Keratinocyte (primary cell): ENCODE measurements around the gene VAMP2. TPM values are rescaled to one million over a fixed set of nuclear protein-coding genes. Genes with fewer than 3 reads are reported as not detected.
A peak's percentile ranks its signal among the peaks of the same experiment; 100 is the strongest.

Source experiments
- DNase-seq: peaks from one replicate; pipeline ENCODE4 v3.0.0-alpha.2; 2011; ENCODE audit warnings: low read depth, missing footprints, low spot score
- FAIRE-seq: peaks from 2 replicates; lab custom pipeline; 2011; peaks lifted over from hg19 to GRCh38; lab: Jason Lieb, UNC
- H2AFZ ChIP-seq: 2 replicates; pipeline ENCODE4 v1.6.0; 2012; ENCODE audit warnings: low read length, control low read depth, inconsistent platforms; ENCODE audit not compliant: control insufficient read depth
- H3K27ac ChIP-seq: 2 replicates; pipeline ENCODE4 v1.5.1; 2011; ENCODE audit warnings: low read length; ENCODE audit not compliant: control insufficient read depth, insufficient read depth
- H3K27me3 ChIP-seq: 3 replicates; pipeline ENCODE4 v1.6.0; 2011; ENCODE audit warnings: low read length; ENCODE audit not compliant: control insufficient read depth, insufficient read depth; ENCODE audit errors: extremely low read depth
- H3K36me3 ChIP-seq, 2 experiments: 2 replicates in 1 of 2; 3 replicates in 1 of 2; pipeline ENCODE4 v1.5.1; 2011; ENCODE audit warnings: low read length in 2 of 2, mild to moderate bottlenecking in 1 of 2; ENCODE audit not compliant: control insufficient read depth in 2 of 2, insufficient read depth in 2 of 2; ENCODE audit errors: extremely low read depth in 1 of 2
- H3K4me1 ChIP-seq: 3 replicates; pipeline ENCODE4 v1.5.1; 2011; ENCODE audit warnings: low read length; ENCODE audit not compliant: control insufficient read depth, insufficient read depth; ENCODE audit errors: extremely low read depth
- H3K4me2 ChIP-seq: 3 replicates; pipeline ENCODE4 v1.6.0; 2011; ENCODE audit warnings: low read depth, low read length; ENCODE audit not compliant: control insufficient read depth, insufficient read depth; ENCODE audit errors: extremely low read depth
- H3K4me3 ChIP-seq, 3 experiments: fragments of 200-600 bp in 1 of 3; sonication (generic) in 1 of 3; 2 replicates in 2 of 3; 3 replicates in 1 of 3; pipeline ENCODE4 v1.5.1; 2011 to 2016; ENCODE audit warnings: low read length in 3 of 3, mild to moderate bottlenecking in 3 of 3, control low read depth in 2 of 3, inconsistent platforms in 1 of 3, low read depth in 1 of 3, mixed read lengths in 1 of 3, mixed run types in 1 of 3, moderate library complexity in 1 of 3; ENCODE audit not compliant: control insufficient read depth in 2 of 3, insufficient read depth in 2 of 3; ENCODE audit errors: extremely low read depth in 1 of 3
- H3K79me2 ChIP-seq: 2 replicates; pipeline ENCODE4 v1.6.0; 2012; ENCODE audit warnings: low read length; ENCODE audit not compliant: control insufficient read depth, insufficient read depth
- H3K9ac ChIP-seq: 3 replicates; pipeline ENCODE4 v1.6.0; 2011; ENCODE audit warnings: low read length; ENCODE audit not compliant: control insufficient read depth, insufficient read depth; ENCODE audit errors: extremely low read depth
- H3K9me1 ChIP-seq: 3 replicates; pipeline ENCODE4 v1.6.0; 2011; ENCODE audit warnings: low read length; ENCODE audit not compliant: control insufficient read depth, insufficient read depth; ENCODE audit errors: extremely low read depth
- H3K9me3 ChIP-seq: 2 replicates; pipeline ENCODE4 v1.5.1; 2012; ENCODE audit warnings: low read depth, low read length; ENCODE audit not compliant: control insufficient read depth
- H4K20me1 ChIP-seq: 3 replicates; pipeline ENCODE4 v1.6.0; 2011; ENCODE audit warnings: low read length; ENCODE audit not compliant: control insufficient read depth, insufficient read depth; ENCODE audit errors: extremely low read depth
- EZH2 ChIP-seq: IDR thresholded peaks from one replicate; pipeline ENCODE4 v1.6.1; 2012; ENCODE audit warnings: inconsistent platforms, mild to moderate bottlenecking, low read length, moderate library complexity
- dilution Hi-C: fragments of 300-500 bp; cut with MboI; formaldehyde crosslinking; loops from one replicate; pipeline ENCODE4 v1.7.0; 2020; ENCODE audit warnings: low sequenced_read_pairs; ENCODE audit not compliant: extremely low pct_ligation_motif_present
- polyA plus RNA-seq, 5 experiments: library from polyadenylated mRNA; depleted of rRNA in 3 of 5; stranded (reverse) in 3 of 5; stranded (forward) in 1 of 5; unstranded in 1 of 5; fragments of >200 nt; gene quantifications; 1 replicate in 1 of 5; 2 replicates in 3 of 5; 3 replicates in 1 of 5; pipeline versions ENCODE4 v1.2.1 to v1.2.3, GENCODE V29; 2011 to 2012; ENCODE audit warnings: missing spikeins in 2 of 5, low read depth in 1 of 5, low replicate concordance in 1 of 5
- TF ChIP-seq, protein P1 (sequence below), 3 experiments: IDR thresholded peaks in 1 of 3; conservative IDR thresholded peaks in 1 of 3; optimal IDR thresholded peaks in 1 of 3; 2 replicates in 2 of 3; 3 replicates in 1 of 3; pipeline versions ENCODE3 to v1.5.1; 2011; ENCODE audit warnings: low read length in 3 of 3, mild to moderate bottlenecking in 3 of 3, moderate library complexity in 2 of 3, control low read depth in 1 of 3, inconsistent platforms in 1 of 3; ENCODE audit not compliant: insufficient read depth in 2 of 3; ENCODE audit errors: extremely low read depth in 1 of 3

Gene VAMP2
- polyA plus RNA-seq, 1 donor (not counting 4 experiments of a cell fraction or from before 2014, with no cell fraction given) = 9.8 TPM

DNA sequence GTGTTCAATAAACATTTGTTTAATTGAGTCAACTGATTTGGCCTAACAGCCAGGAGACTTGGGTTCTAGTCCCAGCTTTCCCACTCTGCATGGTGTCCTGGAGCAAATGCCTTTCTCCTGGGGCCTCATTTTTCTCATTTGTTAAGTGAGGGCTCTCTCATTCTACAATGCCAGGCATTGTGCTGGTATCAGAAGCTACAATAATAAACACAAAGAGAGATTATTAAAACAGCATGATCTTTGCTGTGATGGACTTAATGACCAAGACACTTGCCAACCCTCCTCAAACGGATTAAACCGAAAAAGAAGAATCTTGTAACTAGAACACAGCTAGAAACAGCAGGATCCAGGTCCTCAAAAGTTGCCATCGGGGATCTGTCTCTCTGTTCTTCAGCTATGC, 4.8 kb upstream of the VAMP2 start:
- Histone ChIP-seq H3K4me2 (no peak overlapping the region), H3K9ac (no peak overlapping the region), H3K79me2 (peaks cover under 1% of the 10 kb centered on the region), H3K27ac (no peak overlapping the region), H3K4me1 (peaks cover 27% of the 10 kb centered on the region), H3K27me3 (no peaks in the 10 kb centered on the region), H3K4me3 (no peak overlapping the region), H4K20me1 (no peaks in the 10 kb centered on the region), H2AFZ (no peak overlapping the region), H3K9me3 (no peaks in the 10 kb centered on the region), H3K9me1 (no peaks in the 10 kb centered on the region), H3K36me3 (no peaks in the 10 kb centered on the region)
- DNase-seq (no peak), FAIRE-seq (no peak)
- TF ChIP-seq EZH2 = no peak
- dilution Hi-C loops = no loop called here

DNA sequence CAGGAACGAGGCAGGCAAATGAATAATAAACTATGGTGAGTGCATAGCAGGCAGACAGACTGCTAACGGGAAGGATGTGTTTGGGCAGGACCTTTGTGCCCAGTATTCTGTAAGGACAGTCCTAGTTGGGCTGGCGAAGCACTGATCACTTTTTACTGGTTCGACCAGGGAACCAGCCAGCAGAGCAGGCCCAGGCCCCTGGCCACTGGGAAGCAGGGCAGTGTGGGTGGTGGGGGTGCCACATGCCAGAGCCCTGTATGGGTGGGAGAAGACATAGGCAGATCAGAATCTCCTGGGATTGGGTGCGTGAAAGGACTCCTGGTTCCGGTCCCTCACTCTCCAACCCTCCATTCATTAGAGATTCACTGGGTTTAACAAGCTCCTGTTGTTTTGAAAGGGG, 4.0 kb upstream of the VAMP2 start:
- Histone ChIP-seq H4K20me1 (no peaks in the 10 kb centered on the region), H3K9me3 (no peaks in the 10 kb centered on the region), H3K4me1 (peaks cover 30% of the 10 kb centered on the region), H3K79me2 (peaks cover 8% of the 10 kb centered on the region), H2AFZ (peak overlapping the region; percentile 33), H3K4me2 (no peak overlapping the region), H3K36me3 (peaks cover 0 to 1% of the 10 kb centered on the region in 2 experiments), H3K9me1 (no peaks in the 10 kb centered on the region), H3K27me3 (no peaks in the 10 kb centered on the region), H3K27ac (no peak overlapping the region), H3K4me3 (no peak overlapping the region), H3K9ac (no peak overlapping the region)
- dilution Hi-C loops = no loop called here
- FAIRE-seq (no peak), DNase-seq (no peak)
- TF ChIP-seq EZH2 = no peak
- TF ChIP-seq, protein P1, sequence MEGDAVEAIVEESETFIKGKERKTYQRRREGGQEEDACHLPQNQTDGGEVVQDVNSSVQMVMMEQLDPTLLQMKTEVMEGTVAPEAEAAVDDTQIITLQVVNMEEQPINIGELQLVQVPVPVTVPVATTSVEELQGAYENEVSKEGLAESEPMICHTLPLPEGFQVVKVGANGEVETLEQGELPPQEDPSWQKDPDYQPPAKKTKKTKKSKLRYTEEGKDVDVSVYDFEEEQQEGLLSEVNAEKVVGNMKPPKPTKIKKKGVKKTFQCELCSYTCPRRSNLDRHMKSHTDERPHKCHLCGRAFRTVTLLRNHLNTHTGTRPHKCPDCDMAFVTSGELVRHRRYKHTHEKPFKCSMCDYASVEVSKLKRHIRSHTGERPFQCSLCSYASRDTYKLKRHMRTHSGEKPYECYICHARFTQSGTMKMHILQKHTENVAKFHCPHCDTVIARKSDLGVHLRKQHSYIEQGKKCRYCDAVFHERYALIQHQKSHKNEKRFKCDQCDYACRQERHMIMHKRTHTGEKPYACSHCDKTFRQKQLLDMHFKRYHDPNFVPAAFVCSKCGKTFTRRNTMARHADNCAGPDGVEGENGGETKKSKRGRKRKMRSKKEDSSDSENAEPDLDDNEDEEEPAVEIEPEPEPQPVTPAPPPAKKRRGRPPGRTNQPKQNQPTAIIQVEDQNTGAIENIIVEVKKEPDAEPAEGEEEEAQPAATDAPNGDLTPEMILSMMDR (optimal IDR thresholded peaks at IDR 0.05 in 1 of 3, IDR thresholded peaks at IDR 0.05 in 1 of 3, conservative IDR thresholded peaks at IDR 0.05 in 1 of 3; ENCODE audit: extremely low read depth in 1 of 3, insufficient read depth in 2 of 3, low read length in 3 of 3) = no peak

DNA sequence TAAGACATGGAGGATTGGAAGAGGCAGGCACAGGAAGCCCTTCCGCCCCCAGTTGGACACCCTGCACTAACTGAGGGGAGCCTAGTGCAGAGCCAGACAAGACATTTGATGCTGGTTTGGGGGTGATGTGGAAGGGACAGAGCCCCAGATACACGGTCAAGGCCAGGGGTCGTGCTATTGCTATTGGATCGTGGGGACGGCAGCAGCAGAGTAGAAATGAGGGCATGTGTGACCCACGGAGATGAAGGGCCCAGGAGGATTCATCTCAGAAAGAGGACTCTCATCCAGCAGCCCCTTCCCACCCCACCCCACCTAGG, 2.0 kb upstream of the VAMP2 start:
- Histone ChIP-seq H3K79me2 (peaks cover 16% of the 10 kb centered on the region), H4K20me1 (no peaks in the 10 kb centered on the region), H3K4me3 (no peak overlapping the region), H3K9ac (no peak overlapping the region), H3K9me3 (no peaks in the 10 kb centered on the region), H3K4me2 (peak overlapping the region; percentile 22), H3K9me1 (no peaks in the 10 kb centered on the region), H3K36me3 (peaks cover 9 to 16% of the 10 kb centered on the region in 2 experiments), H3K27ac (peak overlapping the region; percentile 14), H3K4me1 (peaks cover 35% of the 10 kb centered on the region), H2AFZ (peak overlapping the region; percentile 58), H3K27me3 (no peaks in the 10 kb centered on the region)
- dilution Hi-C loops = no loop called here
- FAIRE-seq (no peak), DNase-seq (no peak)
- TF ChIP-seq, protein P1 (optimal IDR thresholded peaks at IDR 0.05 in 1 of 3, IDR thresholded peaks at IDR 0.05 in 1 of 3, conservative IDR thresholded peaks at IDR 0.05 in 1 of 3; ENCODE audit: extremely low read depth in 1 of 3, insufficient read depth in 2 of 3, low read length in 3 of 3) = no peak
- no peak for TF ChIP-seq EZH2
